Measurements from ENCODE around the gene EML1. TPM values are rescaled to one million over a fixed set of nuclear protein-coding genes. Genes with fewer than 3 reads are reported as not detected.

The EML1 gene
- total RNA-seq, 1 donor from 2014 or later = 36.4 TPM

DNA sequence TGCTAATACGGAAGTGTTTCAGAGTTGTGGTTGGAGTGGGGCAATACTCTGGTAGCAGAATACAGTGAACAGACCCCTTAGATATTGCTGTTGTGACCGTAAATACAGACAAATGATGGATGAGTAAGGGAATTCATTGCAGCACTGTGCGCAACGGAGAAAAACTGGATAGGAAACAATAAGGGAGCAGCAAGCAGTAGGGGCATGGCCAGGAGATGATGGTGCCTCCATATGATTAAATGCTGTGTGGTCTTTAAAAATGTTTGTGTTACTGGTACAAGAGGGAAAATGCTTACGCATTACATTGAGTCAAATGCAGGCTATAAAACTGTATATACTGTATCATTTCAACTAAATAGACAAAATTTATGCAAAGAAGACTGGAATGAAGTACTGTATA lies 61.6 kb downstream of the EML1 start:
- TF ChIP-seq, protein P1, sequence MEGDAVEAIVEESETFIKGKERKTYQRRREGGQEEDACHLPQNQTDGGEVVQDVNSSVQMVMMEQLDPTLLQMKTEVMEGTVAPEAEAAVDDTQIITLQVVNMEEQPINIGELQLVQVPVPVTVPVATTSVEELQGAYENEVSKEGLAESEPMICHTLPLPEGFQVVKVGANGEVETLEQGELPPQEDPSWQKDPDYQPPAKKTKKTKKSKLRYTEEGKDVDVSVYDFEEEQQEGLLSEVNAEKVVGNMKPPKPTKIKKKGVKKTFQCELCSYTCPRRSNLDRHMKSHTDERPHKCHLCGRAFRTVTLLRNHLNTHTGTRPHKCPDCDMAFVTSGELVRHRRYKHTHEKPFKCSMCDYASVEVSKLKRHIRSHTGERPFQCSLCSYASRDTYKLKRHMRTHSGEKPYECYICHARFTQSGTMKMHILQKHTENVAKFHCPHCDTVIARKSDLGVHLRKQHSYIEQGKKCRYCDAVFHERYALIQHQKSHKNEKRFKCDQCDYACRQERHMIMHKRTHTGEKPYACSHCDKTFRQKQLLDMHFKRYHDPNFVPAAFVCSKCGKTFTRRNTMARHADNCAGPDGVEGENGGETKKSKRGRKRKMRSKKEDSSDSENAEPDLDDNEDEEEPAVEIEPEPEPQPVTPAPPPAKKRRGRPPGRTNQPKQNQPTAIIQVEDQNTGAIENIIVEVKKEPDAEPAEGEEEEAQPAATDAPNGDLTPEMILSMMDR (IDR thresholded peaks at IDR 0.05) = no peak
- H3K27ac Mint-ChIP-seq (ENCODE audit: unreplicated experiment) = no peak overlapping the region
- peaks cover 10% of the 10 kb centered on the region for H3K4me1 Mint-ChIP-seq (ENCODE audit: low read depth)
- DNase-seq (ENCODE audit: low spot score) = no peak
- no peaks in the 10 kb centered on the region for H3K9me3 Mint-ChIP-seq (ENCODE audit: low read depth)
- no peak overlapping the region for H3K4me3 Mint-ChIP-seq (ENCODE audit: unreplicated experiment)
- H3K27me3 Mint-ChIP-seq (ENCODE audit: low read depth) = no peaks in the 10 kb centered on the region
- peaks cover 12% of the 10 kb centered on the region for H3K36me3 Mint-ChIP-seq (ENCODE audit: low read depth)

- Mint-ChIP-seq H3K27me3 (ENCODE audit: low read depth) (no peaks in the 10 kb centered on the region), H3K4me3 (ENCODE audit: unreplicated experiment) (no peak overlapping the region), H3K9me3 (ENCODE audit: low read depth) (no peaks in the 10 kb centered on the region), H3K36me3 (ENCODE audit: low read depth) (peaks cover 13% of the 10 kb centered on the region), H3K27ac (ENCODE audit: unreplicated experiment) (no peak overlapping the region), H3K4me1 (ENCODE audit: low read depth) (peaks cover 10% of the 10 kb centered on the region)
- TF ChIP-seq, protein P1 (IDR thresholded peaks at IDR 0.05) = no peak
- no peak for DNase-seq (ENCODE audit: low spot score)
Observed at GRCh38 chr14:99855271-99855670, 62.1 kb downstream of the EML1 start.

DNA sequence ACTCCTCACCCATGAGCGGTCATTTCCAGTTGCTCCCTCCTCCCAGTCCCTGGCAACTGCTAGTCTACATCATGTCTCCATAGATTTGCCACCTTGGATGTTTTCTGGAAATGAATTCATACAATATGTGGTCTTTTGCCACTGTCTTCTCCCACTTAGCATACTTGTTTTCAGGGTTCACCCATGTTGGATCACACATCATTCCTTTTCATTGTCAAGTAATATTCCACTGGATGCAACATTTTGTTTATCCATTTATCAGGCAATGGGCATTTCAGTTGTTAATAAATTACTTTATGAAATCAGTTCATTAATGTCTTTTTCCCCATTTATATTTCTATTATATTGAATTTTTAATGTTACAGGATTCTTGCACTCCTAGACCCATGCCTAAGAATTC lies 64.3 kb downstream of the EML1 start:
- peaks cover 14% of the 10 kb centered on the region for H3K4me1 Mint-ChIP-seq (ENCODE audit: low read depth)
- TF ChIP-seq, protein P1 (IDR thresholded peaks at IDR 0.05) = no peak
- no peak overlapping the region for H3K4me3 Mint-ChIP-seq (ENCODE audit: unreplicated experiment)
- H3K27ac Mint-ChIP-seq (ENCODE audit: unreplicated experiment) = no peak overlapping the region
- no peak for DNase-seq (ENCODE audit: low spot score)
- H3K9me3 Mint-ChIP-seq (ENCODE audit: low read depth) = no peaks in the 10 kb centered on the region
- peaks cover 6% of the 10 kb centered on the region for H3K36me3 Mint-ChIP-seq (ENCODE audit: low read depth)
- H3K27me3 Mint-ChIP-seq (ENCODE audit: low read depth) = no peaks in the 10 kb centered on the region

DNA sequence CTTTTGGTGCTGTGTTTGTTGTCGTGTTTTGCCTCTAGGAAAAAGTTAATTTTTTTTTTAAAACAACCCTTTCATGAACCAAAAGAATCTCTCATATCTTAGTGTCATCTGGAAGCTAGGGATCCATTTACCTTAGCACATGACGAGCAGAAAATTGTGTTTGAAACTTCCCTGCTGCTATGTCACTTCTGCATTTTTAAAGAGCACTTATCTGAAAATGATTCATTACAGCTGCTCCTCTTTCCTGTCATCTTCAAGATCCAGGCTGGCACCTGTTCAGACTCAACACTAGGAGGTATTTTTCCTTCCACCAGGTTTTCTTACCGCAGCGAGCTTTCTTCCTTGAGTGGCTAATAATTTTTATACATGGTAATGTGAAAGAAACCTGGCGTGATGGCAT lies 67.0 kb downstream of the EML1 start:
- Mint-ChIP-seq H3K4me3 (ENCODE audit: unreplicated experiment) (no peak overlapping the region), H3K27me3 (ENCODE audit: low read depth) (no peaks in the 10 kb centered on the region), H3K4me1 (ENCODE audit: low read depth) (peaks cover 4% of the 10 kb centered on the region), H3K9me3 (ENCODE audit: low read depth) (no peaks in the 10 kb centered on the region), H3K36me3 (ENCODE audit: low read depth) (peaks cover 5% of the 10 kb centered on the region), H3K27ac (ENCODE audit: unreplicated experiment) (no peak overlapping the region)
- no peak for DNase-seq (ENCODE audit: low spot score)
- TF ChIP-seq, protein P1 (IDR thresholded peaks at IDR 0.05) = no peak

- Mint-ChIP-seq H3K27ac (ENCODE audit: unreplicated experiment) (no peak overlapping the region), H3K4me3 (ENCODE audit: unreplicated experiment) (no peak overlapping the region), H3K36me3 (ENCODE audit: low read depth) (peaks cover 10% of the 10 kb centered on the region), H3K27me3 (ENCODE audit: low read depth) (no peaks in the 10 kb centered on the region), H3K4me1 (ENCODE audit: low read depth) (peaks cover 4% of the 10 kb centered on the region), H3K9me3 (ENCODE audit: low read depth) (no peaks in the 10 kb centered on the region)
- TF ChIP-seq, protein P1 (IDR thresholded peaks at IDR 0.05) = no peak
- DNase-seq (ENCODE audit: low spot score) = no peak
Observed at GRCh38 chr14:99862136-99862535, 68.9 kb downstream of the EML1 start.
